HEK293 (cell line): Measurements from ENCODE around the gene LBHD2.

ENCODE experiments used
- CTCF ChIA-PET: fragments of 350-600 bp; formaldehyde crosslinking; extraction: SDS; loops from one replicate; lab custom pipeline; 2021; ENCODE audit warnings: antibody characterized with exemption; lab: Yijun Ruan, JAX
- POLR2A ChIA-PET: fragments of 300-600 bp; formaldehyde crosslinking; extraction: SDS; loops from one replicate; lab custom pipeline; 2020; ENCODE audit warnings: antibody characterized with exemption, inconsistent platforms; lab: Yijun Ruan, JAX
- H3K27ac ChIP-seq: fragments of 200-500 bp; sonication (Bioruptor generic); 2 replicates; pipeline ENCODE4 v1.5.1; 2014; ENCODE audit warnings: low read depth, low read length, control low read depth, inconsistent platforms; ENCODE audit errors: extremely low read depth
- H3K36me3 ChIP-seq, 2 experiments: fragments of 200-500 bp in 1 of 2; sonication (Bioruptor generic) in 1 of 2; 1 replicate in 1 of 2; 2 replicates in 1 of 2; pipeline ENCODE4 v1.5.1; 2014 to 2017; ENCODE audit warnings: inconsistent platforms in 2 of 2, low read length in 2 of 2; ENCODE audit not compliant: control insufficient read depth in 2 of 2, insufficient read depth in 1 of 2
- H3K4me1 ChIP-seq: fragments of 200-500 bp; sonication (Bioruptor generic); 2 replicates; pipeline ENCODE4 v1.5.1; 2014; ENCODE audit warnings: mild to moderate bottlenecking, low read length, inconsistent platforms; ENCODE audit not compliant: control insufficient read depth, insufficient read depth
- H3K4me3 ChIP-seq: 2 replicates; pipeline ENCODE4 v1.5.1; 2011; ENCODE audit warnings: low read depth, mild to moderate bottlenecking, control low read depth, low read length, moderate library complexity
- H3K9me3 ChIP-seq: fragments of 200-500 bp; sonication (Bioruptor generic); 2 replicates; pipeline ENCODE4 v1.5.1; 2014; ENCODE audit warnings: low read depth, low read length, inconsistent platforms; ENCODE audit not compliant: control insufficient read depth, insufficient read depth
- KLF8 ChIP-seq: fragments of 450-650 bp; formaldehyde crosslinking; IDR thresholded peaks from 2 replicates; pipeline ENCODE4 v1.5.1; 2016; ENCODE audit warnings: missing biosample characterization, missing genetic modification characterization
- ZFP69B ChIP-seq: fragments of 450-650 bp; formaldehyde crosslinking; IDR thresholded peaks from 2 replicates; pipeline ENCODE4 v1.5.1; 2016; ENCODE audit warnings: missing biosample characterization, missing genetic modification characterization
- ZNF10 ChIP-seq: fragments of 450-650 bp; formaldehyde crosslinking; IDR thresholded peaks from 2 replicates; pipeline ENCODE4 v1.5.1; 2017; ENCODE audit warnings: missing biosample characterization, missing genetic modification characterization
- ZNF140 ChIP-seq: fragments of 450-650 bp; formaldehyde crosslinking; IDR thresholded peaks from 2 replicates; pipeline ENCODE4 v1.5.1; 2016; ENCODE audit warnings: missing biosample characterization, missing genetic modification characterization
- ZNF292 ChIP-seq: fragments of 450-650 bp; formaldehyde crosslinking; IDR thresholded peaks from 2 replicates; pipeline ENCODE4 v1.5.1; 2016; ENCODE audit warnings: low read depth, missing biosample characterization, missing genetic modification characterization, borderline replicate concordance
- ZNF311 ChIP-seq: fragments of 450-650 bp; formaldehyde crosslinking; IDR thresholded peaks from 2 replicates; pipeline ENCODE4 v1.5.1; 2017; ENCODE audit warnings: missing biosample characterization, missing genetic modification characterization, borderline replicate concordance
- ZNF324 ChIP-seq: fragments of 450-650 bp; formaldehyde crosslinking; IDR thresholded peaks from 2 replicates; pipeline ENCODE4 v1.5.1; 2016; ENCODE audit warnings: missing biosample characterization, missing genetic modification characterization
- ZNF426 ChIP-seq: fragments of 450-650 bp; formaldehyde crosslinking; IDR thresholded peaks from 2 replicates; pipeline ENCODE4 v1.5.1; 2017; ENCODE audit warnings: missing biosample characterization, missing genetic modification characterization, mild to moderate bottlenecking, inconsistent platforms, moderate library complexity
- ZNF76 ChIP-seq: fragments of 450-650 bp; formaldehyde crosslinking; IDR thresholded peaks from 2 replicates; pipeline ENCODE4; 2016; ENCODE audit warnings: low read depth, missing biosample characterization, missing genetic modification characterization, borderline replicate concordance
- ZSCAN16 ChIP-seq: fragments of 450-650 bp; formaldehyde crosslinking; IDR thresholded peaks from 2 replicates; pipeline ENCODE4 v1.5.1; 2016; ENCODE audit warnings: missing biosample characterization, missing genetic modification characterization
- TF ChIP-seq, protein P1 (sequence below): fragments of 450-650 bp; formaldehyde crosslinking; IDR thresholded peaks from 2 replicates; pipeline ENCODE4 v1.5.1; 2017; ENCODE audit warnings: missing biosample characterization, missing genetic modification characterization
- TF ChIP-seq, protein P2 (sequence below): fragments of 450-650 bp; formaldehyde crosslinking; IDR thresholded peaks from 2 replicates; pipeline ENCODE4 v1.5.1; 2016; ENCODE audit warnings: missing biosample characterization, missing genetic modification characterization
- TF ChIP-seq, protein P3 (sequence below): fragments of 450-650 bp; formaldehyde crosslinking; IDR thresholded peaks from 2 replicates; pipeline ENCODE4 v1.5.1; 2016; ENCODE audit warnings: missing biosample characterization, missing genetic modification characterization
- TF ChIP-seq, protein P4 (sequence below): fragments of 450-650 bp; formaldehyde crosslinking; IDR thresholded peaks from 2 replicates; pipeline ENCODE4 v1.5.1; 2017; ENCODE audit warnings: missing biosample characterization, missing genetic modification characterization
- TF ChIP-seq, protein P5 (sequence below): fragments of 450-650 bp; formaldehyde crosslinking; IDR thresholded peaks from 2 replicates; pipeline ENCODE4 v1.5.1; 2017; ENCODE audit warnings: missing biosample characterization, missing genetic modification characterization
- TF ChIP-seq, protein P6 (sequence below): fragments of 450-650 bp; formaldehyde crosslinking; IDR thresholded peaks from 2 replicates; pipeline ENCODE4 v1.5.1; 2016; ENCODE audit warnings: missing biosample characterization, missing genetic modification characterization
- TF ChIP-seq, protein P7 (sequence below): fragments of 450-650 bp; formaldehyde crosslinking; IDR thresholded peaks from 2 replicates; pipeline ENCODE4 v1.5.1; 2016; ENCODE audit warnings: missing biosample characterization, missing genetic modification characterization

LBHD2 gene

DNA sequence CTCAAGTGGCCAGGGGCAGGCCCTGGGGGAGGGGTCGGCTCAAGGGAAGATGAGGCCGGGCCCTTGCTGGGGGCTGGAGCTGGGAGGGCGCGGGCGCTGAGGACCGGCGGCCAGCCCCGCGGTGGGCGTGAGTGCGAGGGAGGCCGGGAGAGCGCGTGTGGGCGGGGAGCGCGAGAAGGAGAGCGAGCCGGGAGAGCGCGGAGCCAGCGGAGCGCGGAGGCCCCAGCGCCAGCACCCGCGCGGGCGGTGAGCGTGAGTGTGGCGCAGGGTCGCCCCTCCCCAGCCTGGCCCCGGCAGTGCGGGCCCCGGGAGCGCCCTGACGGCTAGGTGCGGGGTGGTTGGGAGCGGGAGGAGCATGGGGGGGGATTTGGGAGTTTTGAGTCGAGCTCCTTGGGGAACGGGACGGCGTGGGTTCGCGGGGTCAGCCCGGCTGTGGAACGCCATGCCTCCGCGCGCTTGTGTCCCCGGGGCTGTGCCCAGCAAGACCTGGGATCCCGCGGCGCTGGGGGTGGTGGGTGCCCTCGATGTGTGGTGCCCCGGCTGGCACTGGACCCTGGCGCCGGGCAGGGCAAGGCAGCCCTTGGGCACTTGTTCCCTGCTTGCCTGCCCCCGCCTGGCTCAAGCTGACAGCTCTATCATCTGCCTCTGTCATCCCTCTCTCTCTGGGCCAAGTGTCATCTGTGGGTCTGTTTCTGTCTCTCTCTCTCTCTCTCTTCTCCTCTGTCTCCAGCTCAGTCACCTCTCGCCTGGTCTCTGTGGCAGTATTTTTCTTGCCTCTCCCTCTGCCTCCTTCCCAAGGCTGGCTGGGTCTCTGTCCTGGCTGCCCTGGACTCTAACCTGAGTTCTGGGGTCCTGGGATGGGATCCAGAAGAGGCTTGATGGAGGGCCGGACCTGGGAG lies at the start of gene LBHD2:
Gene LBHD2, plus strand, starts transcription at position 190 of the 899 bp plus-strand sequence. CDS start 1,803 bp downstream, outside the sequence.
- TF ChIP-seq, protein P1, sequence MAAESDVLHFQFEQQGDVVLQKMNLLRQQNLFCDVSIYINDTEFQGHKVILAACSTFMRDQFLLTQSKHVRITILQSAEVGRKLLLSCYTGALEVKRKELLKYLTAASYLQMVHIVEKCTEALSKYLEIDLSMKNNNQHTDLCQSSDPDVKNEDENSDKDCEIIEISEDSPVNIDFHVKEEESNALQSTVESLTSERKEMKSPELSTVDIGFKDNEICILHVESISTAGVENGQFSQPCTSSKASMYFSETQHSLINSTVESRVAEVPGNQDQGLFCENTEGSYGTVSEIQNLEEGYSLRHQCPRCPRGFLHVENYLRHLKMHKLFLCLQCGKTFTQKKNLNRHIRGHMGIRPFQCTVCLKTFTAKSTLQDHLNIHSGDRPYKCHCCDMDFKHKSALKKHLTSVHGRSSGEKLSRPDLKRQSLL, result peak; percentile 83; the same call in 1 of the 2 replicates
- TF ChIP-seq, protein P2, sequence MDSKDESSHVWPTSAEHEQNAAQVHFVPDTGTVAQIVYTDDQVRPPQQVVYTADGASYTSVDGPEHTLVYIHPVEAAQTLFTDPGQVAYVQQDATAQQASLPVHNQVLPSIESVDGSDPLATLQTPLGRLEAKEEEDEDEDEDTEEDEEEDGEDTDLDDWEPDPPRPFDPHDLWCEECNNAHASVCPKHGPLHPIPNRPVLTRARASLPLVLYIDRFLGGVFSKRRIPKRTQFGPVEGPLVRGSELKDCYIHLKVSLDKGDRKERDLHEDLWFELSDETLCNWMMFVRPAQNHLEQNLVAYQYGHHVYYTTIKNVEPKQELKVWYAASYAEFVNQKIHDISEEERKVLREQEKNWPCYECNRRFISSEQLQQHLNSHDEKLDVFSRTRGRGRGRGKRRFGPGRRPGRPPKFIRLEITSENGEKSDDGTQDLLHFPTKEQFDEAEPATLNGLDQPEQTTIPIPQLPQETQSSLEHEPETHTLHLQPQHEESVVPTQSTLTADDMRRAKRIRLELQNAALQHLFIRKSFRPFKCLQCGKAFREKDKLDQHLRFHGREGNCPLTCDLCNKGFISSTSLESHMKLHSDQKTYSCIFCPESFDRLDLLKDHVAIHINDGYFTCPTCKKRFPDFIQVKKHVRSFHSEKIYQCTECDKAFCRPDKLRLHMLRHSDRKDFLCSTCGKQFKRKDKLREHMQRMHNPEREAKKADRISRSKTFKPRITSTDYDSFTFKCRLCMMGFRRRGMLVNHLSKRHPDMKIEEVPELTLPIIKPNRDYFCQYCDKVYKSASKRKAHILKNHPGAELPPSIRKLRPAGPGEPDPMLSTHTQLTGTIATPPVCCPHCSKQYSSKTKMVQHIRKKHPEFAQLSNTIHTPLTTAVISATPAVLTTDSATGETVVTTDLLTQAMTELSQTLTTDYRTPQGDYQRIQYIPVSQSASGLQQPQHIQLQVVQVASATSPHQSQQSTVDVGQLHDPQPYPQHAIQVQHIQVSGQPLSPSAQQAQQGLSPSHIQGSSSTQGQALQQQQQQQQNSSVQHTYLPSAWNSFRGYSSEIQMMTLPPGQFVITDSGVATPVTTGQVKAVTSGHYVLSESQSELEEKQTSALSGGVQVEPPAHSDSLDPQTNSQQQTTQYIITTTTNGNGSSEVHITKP (tag by site-specific recombination), result no peak
- TF ChIP-seq, protein P3, sequence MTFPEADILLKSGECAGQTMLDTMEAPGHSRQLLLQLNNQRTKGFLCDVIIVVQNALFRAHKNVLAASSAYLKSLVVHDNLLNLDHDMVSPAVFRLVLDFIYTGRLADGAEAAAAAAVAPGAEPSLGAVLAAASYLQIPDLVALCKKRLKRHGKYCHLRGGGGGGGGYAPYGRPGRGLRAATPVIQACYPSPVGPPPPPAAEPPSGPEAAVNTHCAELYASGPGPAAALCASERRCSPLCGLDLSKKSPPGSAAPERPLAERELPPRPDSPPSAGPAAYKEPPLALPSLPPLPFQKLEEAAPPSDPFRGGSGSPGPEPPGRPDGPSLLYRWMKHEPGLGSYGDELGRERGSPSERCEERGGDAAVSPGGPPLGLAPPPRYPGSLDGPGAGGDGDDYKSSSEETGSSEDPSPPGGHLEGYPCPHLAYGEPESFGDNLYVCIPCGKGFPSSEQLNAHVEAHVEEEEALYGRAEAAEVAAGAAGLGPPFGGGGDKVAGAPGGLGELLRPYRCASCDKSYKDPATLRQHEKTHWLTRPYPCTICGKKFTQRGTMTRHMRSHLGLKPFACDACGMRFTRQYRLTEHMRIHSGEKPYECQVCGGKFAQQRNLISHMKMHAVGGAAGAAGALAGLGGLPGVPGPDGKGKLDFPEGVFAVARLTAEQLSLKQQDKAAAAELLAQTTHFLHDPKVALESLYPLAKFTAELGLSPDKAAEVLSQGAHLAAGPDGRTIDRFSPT, result peak; percentile 64; the same call in 1 of the 2 replicates
- Histone ChIP-seq H3K27ac (no peak within 1 kb of the TSS), H3K9me3 (no peaks in the 10 kb centered on the region), H3K36me3 (no peaks in the 10 kb centered on the region), H3K4me1 (no peaks in the 10 kb centered on the region), H3K4me3 (no peak within 1 kb of the TSS)
- POLR2A ChIA-PET, result interaction anchor here (0.5 kb wide), 1 partner anchor 1164 kb away, joined by 7 read pairs; no protein-coding TSS in a partner anchor
- CTCF ChIA-PET, result interaction anchor here (0.5 to 1.5 kb wide), 4 partner anchors 8 to 348 kb away, joined by 3 to 4 read pairs (median 4); no protein-coding TSS in a partner anchor

DNA sequence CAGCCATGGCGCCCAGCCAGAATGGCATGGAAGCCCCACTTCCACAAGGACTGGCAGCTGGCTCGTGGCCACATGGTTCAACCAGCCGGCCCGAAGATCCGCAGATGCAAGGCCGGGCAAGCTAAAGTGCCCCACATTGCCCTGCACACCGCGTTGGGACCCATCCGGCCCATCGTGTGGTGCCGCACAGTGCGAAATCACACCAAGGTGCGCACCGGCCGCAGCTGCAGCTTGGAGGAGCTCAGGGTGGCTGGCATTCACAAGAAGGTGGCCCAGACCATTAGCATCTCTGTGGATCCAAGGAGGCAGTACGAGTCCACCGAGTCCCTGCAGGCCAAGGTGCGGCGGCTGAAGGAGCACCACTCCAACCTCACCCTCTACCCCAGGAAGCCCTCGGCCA lies 42.5 kb upstream of the LBHD2 start:
- H3K4me3 ChIP-seq, result no peak overlapping the region
- peaks cover 0 to 14% of the 10 kb centered on the region in 2 experiments; a peak in 2 of 3 replicates for H3K36me3 ChIP-seq
- H3K4me1 ChIP-seq, result peaks cover 3% of the 10 kb centered on the region; the same call in 1 of the 2 replicates
- ChIA-PET POLR2A (no interaction called here), CTCF (interaction anchor here (0.6 to 0.7 kb wide), 2 partner anchors 82 to 1713 kb away, joined by 3 read pairs; no protein-coding TSS in a partner anchor)
- no peak overlapping the region for H3K27ac ChIP-seq
- H3K9me3 ChIP-seq, result no peaks in the 10 kb centered on the region
- TF ChIP-seq, protein P4, sequence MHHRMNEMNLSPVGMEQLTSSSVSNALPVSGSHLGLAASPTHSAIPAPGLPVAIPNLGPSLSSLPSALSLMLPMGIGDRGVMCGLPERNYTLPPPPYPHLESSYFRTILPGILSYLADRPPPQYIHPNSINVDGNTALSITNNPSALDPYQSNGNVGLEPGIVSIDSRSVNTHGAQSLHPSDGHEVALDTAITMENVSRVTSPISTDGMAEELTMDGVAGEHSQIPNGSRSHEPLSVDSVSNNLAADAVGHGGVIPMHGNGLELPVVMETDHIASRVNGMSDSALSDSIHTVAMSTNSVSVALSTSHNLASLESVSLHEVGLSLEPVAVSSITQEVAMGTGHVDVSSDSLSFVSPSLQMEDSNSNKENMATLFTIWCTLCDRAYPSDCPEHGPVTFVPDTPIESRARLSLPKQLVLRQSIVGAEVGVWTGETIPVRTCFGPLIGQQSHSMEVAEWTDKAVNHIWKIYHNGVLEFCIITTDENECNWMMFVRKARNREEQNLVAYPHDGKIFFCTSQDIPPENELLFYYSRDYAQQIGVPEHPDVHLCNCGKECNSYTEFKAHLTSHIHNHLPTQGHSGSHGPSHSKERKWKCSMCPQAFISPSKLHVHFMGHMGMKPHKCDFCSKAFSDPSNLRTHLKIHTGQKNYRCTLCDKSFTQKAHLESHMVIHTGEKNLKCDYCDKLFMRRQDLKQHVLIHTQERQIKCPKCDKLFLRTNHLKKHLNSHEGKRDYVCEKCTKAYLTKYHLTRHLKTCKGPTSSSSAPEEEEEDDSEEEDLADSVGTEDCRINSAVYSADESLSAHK (tag by site-specific recombination), result no peak
- TF ChIP-seq KLF8 (tag by site-specific recombination) (no peak), ZNF324 (no peak), ZNF426 (tag by site-specific recombination) (no peak), ZNF311 (tag by site-specific recombination) (no peak), ZNF76 (tag by site-specific recombination) (no peak), ZNF10 (no peak), ZNF292 (tag by site-specific recombination) (no peak), ZSCAN16 (no peak), ZFP69B (tag by site-specific recombination) (no peak), ZNF140 (tag by site-specific recombination) (no peak)
- TF ChIP-seq, protein P5, sequence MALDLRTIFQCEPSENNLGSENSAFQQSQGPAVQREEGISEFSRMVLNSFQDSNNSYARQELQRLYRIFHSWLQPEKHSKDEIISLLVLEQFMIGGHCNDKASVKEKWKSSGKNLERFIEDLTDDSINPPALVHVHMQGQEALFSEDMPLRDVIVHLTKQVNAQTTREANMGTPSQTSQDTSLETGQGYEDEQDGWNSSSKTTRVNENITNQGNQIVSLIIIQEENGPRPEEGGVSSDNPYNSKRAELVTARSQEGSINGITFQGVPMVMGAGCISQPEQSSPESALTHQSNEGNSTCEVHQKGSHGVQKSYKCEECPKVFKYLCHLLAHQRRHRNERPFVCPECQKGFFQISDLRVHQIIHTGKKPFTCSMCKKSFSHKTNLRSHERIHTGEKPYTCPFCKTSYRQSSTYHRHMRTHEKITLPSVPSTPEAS (tag by site-specific recombination), result no peak
- TF ChIP-seq, protein P6, sequence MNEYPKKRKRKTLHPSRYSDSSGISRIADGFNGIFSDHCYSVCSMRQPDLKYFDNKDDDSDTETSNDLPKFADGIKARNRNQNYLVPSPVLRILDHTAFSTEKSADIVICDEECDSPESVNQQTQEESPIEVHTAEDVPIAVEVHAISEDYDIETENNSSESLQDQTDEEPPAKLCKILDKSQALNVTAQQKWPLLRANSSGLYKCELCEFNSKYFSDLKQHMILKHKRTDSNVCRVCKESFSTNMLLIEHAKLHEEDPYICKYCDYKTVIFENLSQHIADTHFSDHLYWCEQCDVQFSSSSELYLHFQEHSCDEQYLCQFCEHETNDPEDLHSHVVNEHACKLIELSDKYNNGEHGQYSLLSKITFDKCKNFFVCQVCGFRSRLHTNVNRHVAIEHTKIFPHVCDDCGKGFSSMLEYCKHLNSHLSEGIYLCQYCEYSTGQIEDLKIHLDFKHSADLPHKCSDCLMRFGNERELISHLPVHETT (tag by site-specific recombination), result no peak
- TF ChIP-seq, protein P7, sequence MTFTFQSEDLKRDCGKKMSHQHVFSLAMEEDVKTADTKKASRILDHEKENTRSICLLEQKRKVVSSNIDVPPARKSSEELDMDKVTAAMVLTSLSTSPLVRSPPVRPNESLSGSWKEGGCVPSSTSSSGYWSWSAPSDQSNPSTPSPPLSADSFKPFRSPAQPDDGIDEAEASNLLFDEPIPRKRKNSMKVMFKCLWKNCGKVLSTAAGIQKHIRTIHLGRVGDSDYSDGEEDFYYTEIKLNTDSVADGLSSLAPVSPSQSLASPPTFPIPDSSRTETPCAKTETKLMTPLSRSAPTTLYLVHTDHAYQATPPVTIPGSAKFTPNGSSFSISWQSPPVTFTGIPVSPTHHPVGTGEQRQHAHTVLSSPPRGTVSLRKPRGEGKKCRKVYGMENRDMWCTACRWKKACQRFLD (tag by site-specific recombination), result no peak
